WTC11 (cell line): ENCODE measurements around the gene BTBD7. TPM values are rescaled to one million over a fixed set of nuclear protein-coding genes. Genes with fewer than 3 reads are reported as not detected.

Source experiments
- ATAC-seq: fragments of 200-7000 bp; cut with Tn5 transposase; 2 replicates; pipeline ENCODE4 v1.10.0; 2021; ENCODE audit warnings: mild to moderate bottlenecking, moderate library complexity
- CTCF ChIA-PET: fragments of 300-600 bp; sonication (Branson Sonifier 250); formaldehyde crosslinking; loops from one replicate; lab custom pipeline; 2021; ENCODE audit warnings: antibody characterized with exemption; lab: Charles Lee
- POLR2A ChIA-PET: fragments of 350-600 bp; sonication (Branson Sonifier 250); formaldehyde crosslinking; loops from one replicate; lab custom pipeline; 2021; ENCODE audit warnings: antibody characterized with exemption; lab: Charles Lee
- DNase-seq: peaks from one replicate; pipeline ENCODE4 v3.0.0; 2021; ENCODE audit warnings: low spot score
- H3K27ac Mint-ChIP-seq: 2 replicates; pipeline ENCODE4 v1.8.0; 2021; ENCODE audit warnings: mixed read lengths
- H3K27me3 Mint-ChIP-seq: 2 replicates; pipeline ENCODE4 v1.8.0; 2021; ENCODE audit warnings: low read depth, mild to moderate bottlenecking, moderate library complexity, mixed read lengths
- H3K36me3 Mint-ChIP-seq: 2 replicates; pipeline ENCODE4 v1.8.0; 2021; ENCODE audit warnings: mixed read lengths
- H3K4me1 Mint-ChIP-seq: 2 replicates; pipeline ENCODE4 v1.8.0; 2022; ENCODE audit warnings: mixed read lengths
- H3K4me3 Mint-ChIP-seq: 2 replicates; pipeline ENCODE4 v1.8.0; 2021; ENCODE audit warnings: mild to moderate bottlenecking, moderate library complexity, mixed read lengths
- H3K9me3 Mint-ChIP-seq: 2 replicates; pipeline ENCODE4 v1.8.0; 2021; ENCODE audit warnings: mixed read lengths
- FOXJ3 ChIP-seq: sonication (generic); formaldehyde crosslinking; IDR thresholded peaks from 2 replicates; pipeline ENCODE4 v1.9.0; 2021; ENCODE audit warnings: missing genetic modification reagents, mild to moderate bottlenecking, borderline replicate concordance
- JAZF1 ChIP-seq: fragments of 250-450 bp; sonication (Bioruptor Pico); IDR thresholded peaks from 2 replicates; pipeline ENCODE4 v1.9.0; 2021; ENCODE audit warnings: moderate library complexity, mild to moderate bottlenecking, inconsistent platforms
- SMAD3 ChIP-seq: sonication (generic); formaldehyde crosslinking; IDR thresholded peaks from 2 replicates; pipeline ENCODE4 v1.8.0; 2022; ENCODE audit warnings: missing genetic modification reagents, mild to moderate bottlenecking, borderline replicate concordance
- TP53 ChIP-seq: sonication (generic); formaldehyde crosslinking; IDR thresholded peaks from 2 replicates; pipeline ENCODE4 v1.8.1; 2023; ENCODE audit warnings: mild to moderate bottlenecking, missing genetic modification reagents
- ZNF232 ChIP-seq: sonication (generic); formaldehyde crosslinking; IDR thresholded peaks from 2 replicates; pipeline ENCODE4 v1.8.0; 2022; ENCODE audit warnings: mild to moderate bottlenecking, missing genetic modification reagents
- total RNA-seq: library from RNA; stranded (reverse); gene quantifications from 3 replicates; pipeline ENCODE4 v1.2.3, GENCODE V29; 2021
- TF ChIP-seq, protein P1 (sequence below): sonication (generic); formaldehyde crosslinking; IDR thresholded peaks from 2 replicates; pipeline ENCODE4 v1.8.0; 2022; ENCODE audit warnings: missing genetic modification reagents
- TF ChIP-seq, protein P2 (sequence below): sonication (generic); formaldehyde crosslinking; conservative IDR thresholded peaks from 2 replicates; pipeline ENCODE4 v1.8.1; 2023; ENCODE audit warnings: mild to moderate bottlenecking, low read depth, missing genetic modification reagents, moderate library complexity
- TF ChIP-seq, protein P3 (sequence below): fragments of 250-450 bp; sonication (Bioruptor Pico); IDR thresholded peaks from 2 replicates; pipeline ENCODE4 v2.1.2; 2022; ENCODE audit warnings: mild to moderate bottlenecking, moderate library complexity
- TF ChIP-seq, protein P4 (sequence below): sonication (generic); formaldehyde crosslinking; IDR thresholded peaks from 2 replicates; pipeline ENCODE4 v1.8.1; 2022; ENCODE audit warnings: missing genetic modification reagents, borderline replicate concordance
- TF ChIP-seq, protein P5 (sequence below): fragments of 250-450 bp; sonication (Bioruptor Pico); IDR thresholded peaks from 2 replicates; pipeline ENCODE4 v1.8.0; 2021; ENCODE audit warnings: mild to moderate bottlenecking
- TF ChIP-seq, protein P6 (sequence below): sonication (generic); formaldehyde crosslinking; IDR thresholded peaks from 2 replicates; pipeline ENCODE4 v1.8.0; 2022; ENCODE audit warnings: mild to moderate bottlenecking, missing genetic modification reagents

The BTBD7 gene
- total RNA-seq, 1 experiment from 2014 or later: 34.1 TPM

DNA sequence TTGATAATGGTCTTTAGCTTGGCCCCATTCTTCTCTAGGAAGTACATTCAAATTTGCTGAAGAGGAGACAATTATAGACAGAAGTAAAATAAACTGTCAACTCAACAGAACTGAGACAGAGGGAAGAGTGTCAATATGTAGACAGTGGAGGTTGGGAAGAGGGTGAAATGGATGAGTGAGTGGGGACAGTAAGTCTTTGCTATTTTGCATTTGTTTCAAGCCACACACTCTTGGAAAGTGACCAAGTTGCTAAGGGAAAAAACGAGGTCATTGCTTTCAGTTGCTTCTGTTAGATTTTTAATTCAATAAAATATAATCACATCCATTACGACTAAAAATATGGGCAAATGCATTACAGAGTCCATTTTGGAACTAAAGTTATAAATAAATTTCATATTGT, 47.8 kb downstream of the BTBD7 start:
- POLR2A ChIA-PET: no interaction called here
- no peak for TF ChIP-seq JAZF1 (CRISPR knock-in tag)
- no peak for TF ChIP-seq SMAD3
- TF ChIP-seq, protein P1, sequence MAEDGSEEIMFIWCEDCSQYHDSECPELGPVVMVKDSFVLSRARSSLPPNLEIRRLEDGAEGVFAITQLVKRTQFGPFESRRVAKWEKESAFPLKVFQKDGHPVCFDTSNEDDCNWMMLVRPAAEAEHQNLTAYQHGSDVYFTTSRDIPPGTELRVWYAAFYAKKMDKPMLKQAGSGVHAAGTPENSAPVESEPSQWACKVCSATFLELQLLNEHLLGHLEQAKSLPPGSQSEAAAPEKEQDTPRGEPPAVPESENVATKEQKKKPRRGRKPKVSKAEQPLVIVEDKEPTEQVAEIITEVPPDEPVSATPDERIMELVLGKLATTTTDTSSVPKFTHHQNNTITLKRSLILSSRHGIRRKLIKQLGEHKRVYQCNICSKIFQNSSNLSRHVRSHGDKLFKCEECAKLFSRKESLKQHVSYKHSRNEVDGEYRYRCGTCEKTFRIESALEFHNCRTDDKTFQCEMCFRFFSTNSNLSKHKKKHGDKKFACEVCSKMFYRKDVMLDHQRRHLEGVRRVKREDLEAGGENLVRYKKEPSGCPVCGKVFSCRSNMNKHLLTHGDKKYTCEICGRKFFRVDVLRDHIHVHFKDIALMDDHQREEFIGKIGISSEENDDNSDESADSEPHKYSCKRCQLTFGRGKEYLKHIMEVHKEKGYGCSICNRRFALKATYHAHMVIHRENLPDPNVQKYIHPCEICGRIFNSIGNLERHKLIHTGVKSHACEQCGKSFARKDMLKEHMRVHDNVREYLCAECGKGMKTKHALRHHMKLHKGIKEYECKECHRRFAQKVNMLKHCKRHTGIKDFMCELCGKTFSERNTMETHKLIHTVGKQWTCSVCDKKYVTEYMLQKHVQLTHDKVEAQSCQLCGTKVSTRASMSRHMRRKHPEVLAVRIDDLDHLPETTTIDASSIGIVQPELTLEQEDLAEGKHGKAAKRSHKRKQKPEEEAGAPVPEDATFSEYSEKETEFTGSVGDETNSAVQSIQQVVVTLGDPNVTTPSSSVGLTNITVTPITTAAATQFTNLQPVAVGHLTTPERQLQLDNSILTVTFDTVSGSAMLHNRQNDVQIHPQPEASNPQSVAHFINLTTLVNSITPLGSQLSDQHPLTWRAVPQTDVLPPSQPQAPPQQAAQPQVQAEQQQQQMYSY: no peak
- Mint-ChIP-seq H3K9me3 (no peaks in the 10 kb centered on the region), H3K4me1 (peaks cover 2% of the 10 kb centered on the region; the same call in 1 of the 2 replicates), H3K4me3 (no peak overlapping the region), H3K27ac (no peak overlapping the region), H3K36me3 (peaks cover 4% of the 10 kb centered on the region; the same call in 1 of the 2 replicates), H3K27me3 (no peaks in the 10 kb centered on the region)
- ATAC-seq (no peak), DNase-seq (no peak)
- CTCF ChIA-PET: no interaction called here

DNA sequence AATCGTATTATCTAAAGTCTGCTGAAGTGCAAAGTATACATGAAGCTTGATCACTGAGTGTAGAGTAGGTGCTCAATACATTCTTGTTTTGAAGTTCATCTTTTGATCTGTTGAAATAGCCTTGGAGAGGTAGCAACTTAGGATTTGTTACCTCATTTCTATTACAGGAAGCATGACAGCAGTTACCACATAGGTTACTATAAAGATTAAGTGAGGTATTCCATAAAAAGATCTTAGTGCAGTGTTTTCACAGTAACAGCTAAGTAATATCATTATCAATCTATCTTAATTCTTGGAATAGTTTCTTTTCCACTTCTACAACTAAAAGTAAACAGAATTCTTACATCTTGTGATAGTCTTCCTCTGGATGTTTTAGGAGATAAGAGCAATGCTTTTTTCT, 50.9 kb downstream of the BTBD7 start:
- TF ChIP-seq, protein P2, sequence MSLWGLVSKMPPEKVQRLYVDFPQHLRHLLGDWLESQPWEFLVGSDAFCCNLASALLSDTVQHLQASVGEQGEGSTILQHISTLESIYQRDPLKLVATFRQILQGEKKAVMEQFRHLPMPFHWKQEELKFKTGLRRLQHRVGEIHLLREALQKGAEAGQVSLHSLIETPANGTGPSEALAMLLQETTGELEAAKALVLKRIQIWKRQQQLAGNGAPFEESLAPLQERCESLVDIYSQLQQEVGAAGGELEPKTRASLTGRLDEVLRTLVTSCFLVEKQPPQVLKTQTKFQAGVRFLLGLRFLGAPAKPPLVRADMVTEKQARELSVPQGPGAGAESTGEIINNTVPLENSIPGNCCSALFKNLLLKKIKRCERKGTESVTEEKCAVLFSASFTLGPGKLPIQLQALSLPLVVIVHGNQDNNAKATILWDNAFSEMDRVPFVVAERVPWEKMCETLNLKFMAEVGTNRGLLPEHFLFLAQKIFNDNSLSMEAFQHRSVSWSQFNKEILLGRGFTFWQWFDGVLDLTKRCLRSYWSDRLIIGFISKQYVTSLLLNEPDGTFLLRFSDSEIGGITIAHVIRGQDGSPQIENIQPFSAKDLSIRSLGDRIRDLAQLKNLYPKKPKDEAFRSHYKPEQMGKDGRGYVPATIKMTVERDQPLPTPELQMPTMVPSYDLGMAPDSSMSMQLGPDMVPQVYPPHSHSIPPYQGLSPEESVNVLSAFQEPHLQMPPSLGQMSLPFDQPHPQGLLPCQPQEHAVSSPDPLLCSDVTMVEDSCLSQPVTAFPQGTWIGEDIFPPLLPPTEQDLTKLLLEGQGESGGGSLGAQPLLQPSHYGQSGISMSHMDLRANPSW (CRISPR knock-in tag): no peak
- TF ChIP-seq TP53 (CRISPR knock-in tag) (no peak), ZNF232 (CRISPR knock-in tag) (no peak)
- TF ChIP-seq, protein P3, sequence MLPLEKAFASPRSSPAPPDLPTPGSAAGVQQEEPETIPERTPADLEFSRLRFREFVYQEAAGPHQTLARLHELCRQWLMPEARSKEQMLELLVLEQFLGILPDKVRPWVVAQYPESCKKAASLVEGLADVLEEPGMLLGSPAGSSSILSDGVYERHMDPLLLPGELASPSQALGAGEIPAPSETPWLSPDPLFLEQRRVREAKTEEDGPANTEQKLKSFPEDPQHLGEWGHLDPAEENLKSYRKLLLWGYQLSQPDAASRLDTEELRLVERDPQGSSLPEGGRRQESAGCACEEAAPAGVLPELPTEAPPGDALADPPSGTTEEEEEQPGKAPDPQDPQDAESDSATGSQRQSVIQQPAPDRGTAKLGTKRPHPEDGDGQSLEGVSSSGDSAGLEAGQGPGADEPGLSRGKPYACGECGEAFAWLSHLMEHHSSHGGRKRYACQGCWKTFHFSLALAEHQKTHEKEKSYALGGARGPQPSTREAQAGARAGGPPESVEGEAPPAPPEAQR (CRISPR knock-in tag): no peak
- TF ChIP-seq, protein P4, sequence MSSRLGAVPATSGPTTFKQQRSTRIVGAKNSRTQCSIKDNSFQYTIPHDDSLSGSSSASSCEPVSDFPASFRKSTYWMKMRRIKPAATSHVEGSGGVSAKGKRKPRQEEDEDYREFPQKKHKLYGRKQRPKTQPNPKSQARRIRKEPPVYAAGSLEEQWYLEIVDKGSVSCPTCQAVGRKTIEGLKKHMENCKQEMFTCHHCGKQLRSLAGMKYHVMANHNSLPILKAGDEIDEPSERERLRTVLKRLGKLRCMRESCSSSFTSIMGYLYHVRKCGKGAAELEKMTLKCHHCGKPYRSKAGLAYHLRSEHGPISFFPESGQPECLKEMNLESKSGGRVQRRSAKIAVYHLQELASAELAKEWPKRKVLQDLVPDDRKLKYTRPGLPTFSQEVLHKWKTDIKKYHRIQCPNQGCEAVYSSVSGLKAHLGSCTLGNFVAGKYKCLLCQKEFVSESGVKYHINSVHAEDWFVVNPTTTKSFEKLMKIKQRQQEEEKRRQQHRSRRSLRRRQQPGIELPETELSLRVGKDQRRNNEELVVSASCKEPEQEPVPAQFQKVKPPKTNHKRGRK (CRISPR knock-in tag): no peak
- TF ChIP-seq, protein P5, sequence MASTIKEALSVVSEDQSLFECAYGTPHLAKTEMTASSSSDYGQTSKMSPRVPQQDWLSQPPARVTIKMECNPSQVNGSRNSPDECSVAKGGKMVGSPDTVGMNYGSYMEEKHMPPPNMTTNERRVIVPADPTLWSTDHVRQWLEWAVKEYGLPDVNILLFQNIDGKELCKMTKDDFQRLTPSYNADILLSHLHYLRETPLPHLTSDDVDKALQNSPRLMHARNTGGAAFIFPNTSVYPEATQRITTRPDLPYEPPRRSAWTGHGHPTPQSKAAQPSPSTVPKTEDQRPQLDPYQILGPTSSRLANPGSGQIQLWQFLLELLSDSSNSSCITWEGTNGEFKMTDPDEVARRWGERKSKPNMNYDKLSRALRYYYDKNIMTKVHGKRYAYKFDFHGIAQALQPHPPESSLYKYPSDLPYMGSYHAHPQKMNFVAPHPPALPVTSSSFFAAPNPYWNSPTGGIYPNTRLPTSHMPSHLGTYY: no peak
- DNase-seq (no peak), ATAC-seq (no peak)
- peaks cover 11% of the 10 kb centered on the region for H3K4me1 Mint-ChIP-seq
- H3K36me3 Mint-ChIP-seq: no peaks in the 10 kb centered on the region; the same call in 1 of the 2 replicates
- no peak overlapping the region for H3K4me3 Mint-ChIP-seq
- CTCF ChIA-PET: no interaction called here
- H3K27me3 Mint-ChIP-seq: no peaks in the 10 kb centered on the region
- POLR2A ChIA-PET: interaction anchor here (0.8 kb wide), 1 partner anchor 78 kb away, joined by 4 read pairs; no protein-coding TSS in a partner anchor
- no peaks in the 10 kb centered on the region for H3K9me3 Mint-ChIP-seq
- H3K27ac Mint-ChIP-seq: no peak overlapping the region

DNA sequence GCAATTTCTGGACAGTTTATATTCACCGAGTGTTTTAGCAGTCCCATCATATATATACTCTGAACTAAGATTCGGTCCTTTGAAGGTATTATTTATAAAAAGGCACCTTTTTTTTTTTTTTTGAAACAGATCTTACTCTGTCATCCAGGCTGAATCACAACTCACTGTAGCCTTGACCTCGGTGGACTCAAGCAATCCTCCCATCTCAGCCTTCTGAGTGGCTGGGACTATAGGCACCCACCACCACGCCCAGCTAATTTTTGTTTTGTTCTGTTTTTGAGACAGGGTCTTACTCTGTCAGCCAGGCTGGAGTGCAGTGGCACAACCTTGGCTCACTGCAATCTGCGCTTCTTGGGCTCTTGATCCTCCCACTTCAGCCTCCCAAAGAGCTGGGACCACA, 52.1 kb downstream of the BTBD7 start:
- ATAC-seq: no peak
- peaks cover 9% of the 10 kb centered on the region for H3K4me1 Mint-ChIP-seq
- ChIA-PET POLR2A (interaction anchor here (0.6 kb wide), 1 partner anchor 10 kb away, joined by 5 read pairs; no protein-coding TSS in a partner anchor), CTCF (no interaction called here)
- H3K36me3 Mint-ChIP-seq: no peaks in the 10 kb centered on the region
- TF ChIP-seq, protein P6, sequence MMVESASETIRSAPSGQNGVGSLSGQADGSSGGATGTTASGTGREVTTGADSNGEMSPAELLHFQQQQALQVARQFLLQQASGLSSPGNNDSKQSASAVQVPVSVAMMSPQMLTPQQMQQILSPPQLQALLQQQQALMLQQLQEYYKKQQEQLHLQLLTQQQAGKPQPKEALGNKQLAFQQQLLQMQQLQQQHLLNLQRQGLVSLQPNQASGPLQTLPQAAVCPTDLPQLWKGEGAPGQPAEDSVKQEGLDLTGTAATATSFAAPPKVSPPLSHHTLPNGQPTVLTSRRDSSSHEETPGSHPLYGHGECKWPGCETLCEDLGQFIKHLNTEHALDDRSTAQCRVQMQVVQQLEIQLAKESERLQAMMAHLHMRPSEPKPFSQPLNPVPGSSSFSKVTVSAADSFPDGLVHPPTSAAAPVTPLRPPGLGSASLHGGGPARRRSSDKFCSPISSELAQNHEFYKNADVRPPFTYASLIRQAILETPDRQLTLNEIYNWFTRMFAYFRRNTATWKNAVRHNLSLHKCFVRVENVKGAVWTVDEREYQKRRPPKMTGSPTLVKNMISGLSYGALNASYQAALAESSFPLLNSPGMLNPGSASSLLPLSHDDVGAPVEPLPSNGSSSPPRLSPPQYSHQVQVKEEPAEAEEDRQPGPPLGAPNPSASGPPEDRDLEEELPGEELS (CRISPR knock-in tag): no peak
- no peak for TF ChIP-seq FOXJ3 (CRISPR knock-in tag)
- no peaks in the 10 kb centered on the region for H3K9me3 Mint-ChIP-seq
- H3K27ac Mint-ChIP-seq: no peak overlapping the region
- no peak for DNase-seq
- no peaks in the 10 kb centered on the region for H3K27me3 Mint-ChIP-seq
- H3K4me3 Mint-ChIP-seq: no peak overlapping the region
